ENCODE measurements around the gene TCAF1.
"Not testable (repeated sequence)": the region's sequence is repeated elsewhere in the genome, so short reads cannot be mapped to it uniquely, and the experiment has no call there.

DNA sequence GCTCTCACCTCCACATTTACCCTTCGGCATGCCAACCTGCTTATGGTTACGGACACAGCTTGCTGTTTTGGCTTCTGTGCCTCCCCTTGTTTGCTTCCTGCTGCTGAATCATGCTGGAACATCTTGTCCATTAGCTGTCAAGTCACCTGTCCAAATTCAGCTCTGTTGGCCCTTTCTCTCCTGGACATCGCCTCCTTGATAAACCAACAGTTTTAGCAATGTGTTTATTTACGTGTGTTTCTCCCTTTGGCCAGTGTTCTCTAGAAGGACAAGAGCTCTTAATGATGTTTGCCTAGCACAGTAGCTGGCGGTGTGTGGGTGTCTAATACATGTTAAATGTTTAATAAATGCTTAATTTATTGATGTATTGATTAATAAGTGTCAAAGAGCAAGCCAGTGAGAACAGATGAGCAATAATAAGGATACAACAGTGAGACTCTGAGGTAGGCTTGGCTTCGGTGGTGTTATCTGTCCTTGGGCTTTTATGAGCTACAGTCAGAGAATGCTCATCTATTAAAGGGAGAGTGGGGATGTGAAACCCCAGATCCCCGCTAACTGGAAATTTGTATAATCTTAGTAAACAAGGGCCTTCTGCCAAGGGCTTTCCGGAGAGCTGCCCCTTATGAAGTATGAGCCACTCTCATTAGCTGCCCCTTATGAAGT, 85.4 kb downstream of the TCAF1 start:
- TF ChIP-seq POLR2A (IDR thresholded peaks at IDR 0.05; ENCODE audit: low read depth, low read length); RCOR1 (IDR thresholded peaks at IDR 0.05; ENCODE audit: insufficient replicate concordance, low read length): not testable (repeated sequence)
- TF ChIP-seq, protein P1, sequence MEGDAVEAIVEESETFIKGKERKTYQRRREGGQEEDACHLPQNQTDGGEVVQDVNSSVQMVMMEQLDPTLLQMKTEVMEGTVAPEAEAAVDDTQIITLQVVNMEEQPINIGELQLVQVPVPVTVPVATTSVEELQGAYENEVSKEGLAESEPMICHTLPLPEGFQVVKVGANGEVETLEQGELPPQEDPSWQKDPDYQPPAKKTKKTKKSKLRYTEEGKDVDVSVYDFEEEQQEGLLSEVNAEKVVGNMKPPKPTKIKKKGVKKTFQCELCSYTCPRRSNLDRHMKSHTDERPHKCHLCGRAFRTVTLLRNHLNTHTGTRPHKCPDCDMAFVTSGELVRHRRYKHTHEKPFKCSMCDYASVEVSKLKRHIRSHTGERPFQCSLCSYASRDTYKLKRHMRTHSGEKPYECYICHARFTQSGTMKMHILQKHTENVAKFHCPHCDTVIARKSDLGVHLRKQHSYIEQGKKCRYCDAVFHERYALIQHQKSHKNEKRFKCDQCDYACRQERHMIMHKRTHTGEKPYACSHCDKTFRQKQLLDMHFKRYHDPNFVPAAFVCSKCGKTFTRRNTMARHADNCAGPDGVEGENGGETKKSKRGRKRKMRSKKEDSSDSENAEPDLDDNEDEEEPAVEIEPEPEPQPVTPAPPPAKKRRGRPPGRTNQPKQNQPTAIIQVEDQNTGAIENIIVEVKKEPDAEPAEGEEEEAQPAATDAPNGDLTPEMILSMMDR (conservative IDR thresholded peaks at IDR 0.05; ENCODE audit: low read depth, low read length), result not testable (repeated sequence)
